Measurements from ENCODE around the gene EPN2. TPM values are rescaled to one million over a fixed set of nuclear protein-coding genes. Genes with fewer than 3 reads are reported as not detected.

The EPN2 gene
- total and polyA plus RNA-seq, 2 donors (not counting 1 experiment from before 2014, with no cell fraction given) = 23.8 to 36.0 TPM

DNA sequence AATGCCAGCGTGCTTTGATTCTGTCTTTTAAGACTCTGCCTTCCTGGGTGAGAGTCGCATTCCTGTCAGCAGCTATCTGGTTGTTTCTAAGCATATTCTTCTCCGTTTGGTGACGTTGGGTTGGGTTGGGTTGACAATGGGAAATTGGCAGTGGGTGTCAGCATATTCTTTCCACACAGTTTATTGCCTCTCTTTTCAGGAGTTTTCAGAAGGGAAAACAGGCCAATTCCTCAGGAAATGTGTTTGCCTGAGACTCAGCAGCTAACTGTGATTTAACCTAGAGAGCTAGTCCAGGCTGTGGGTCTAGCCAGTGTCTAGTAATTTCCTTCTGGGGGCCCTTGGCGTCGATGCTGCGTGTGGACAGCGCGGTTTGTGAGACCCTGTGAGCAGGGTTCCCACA, 21.2 kb downstream of the EPN2 start:
- no peak overlapping the region for H3K9ac ChIP-seq (ENCODE audit: insufficient read depth, low read length)
- H2AFZ ChIP-seq (ENCODE audit: low read length) = no peak overlapping the region
- TF ChIP-seq, protein P1, sequence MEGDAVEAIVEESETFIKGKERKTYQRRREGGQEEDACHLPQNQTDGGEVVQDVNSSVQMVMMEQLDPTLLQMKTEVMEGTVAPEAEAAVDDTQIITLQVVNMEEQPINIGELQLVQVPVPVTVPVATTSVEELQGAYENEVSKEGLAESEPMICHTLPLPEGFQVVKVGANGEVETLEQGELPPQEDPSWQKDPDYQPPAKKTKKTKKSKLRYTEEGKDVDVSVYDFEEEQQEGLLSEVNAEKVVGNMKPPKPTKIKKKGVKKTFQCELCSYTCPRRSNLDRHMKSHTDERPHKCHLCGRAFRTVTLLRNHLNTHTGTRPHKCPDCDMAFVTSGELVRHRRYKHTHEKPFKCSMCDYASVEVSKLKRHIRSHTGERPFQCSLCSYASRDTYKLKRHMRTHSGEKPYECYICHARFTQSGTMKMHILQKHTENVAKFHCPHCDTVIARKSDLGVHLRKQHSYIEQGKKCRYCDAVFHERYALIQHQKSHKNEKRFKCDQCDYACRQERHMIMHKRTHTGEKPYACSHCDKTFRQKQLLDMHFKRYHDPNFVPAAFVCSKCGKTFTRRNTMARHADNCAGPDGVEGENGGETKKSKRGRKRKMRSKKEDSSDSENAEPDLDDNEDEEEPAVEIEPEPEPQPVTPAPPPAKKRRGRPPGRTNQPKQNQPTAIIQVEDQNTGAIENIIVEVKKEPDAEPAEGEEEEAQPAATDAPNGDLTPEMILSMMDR (conservative IDR thresholded peaks at IDR 0.05 in 1 of 2, IDR thresholded peaks at IDR 0.05 in 1 of 2; ENCODE audit: low read depth in 1 of 2, low read length in 2 of 2) = no peak
- no peak for TF ChIP-seq EZH2 (IDR thresholded peaks at IDR 0.05; ENCODE audit: low read length, missing control alignments)
- peaks cover 7% of the 10 kb centered on the region for H3K4me1 ChIP-seq (ENCODE audit: control insufficient read depth, extremely low read depth, insufficient read depth, low read length)
- H3K27me3 ChIP-seq (ENCODE audit: control insufficient read depth, insufficient read depth, low read length) = no peaks in the 10 kb centered on the region
- H3K4me3 ChIP-seq (replicated peaks in 1 of 4; ENCODE audit: control extremely low read depth in 1 of 4, insufficient read depth in 1 of 4, low read depth in 3 of 4, low read length in 4 of 4) = no peak overlapping the region
- H3K9me3 ChIP-seq (ENCODE audit: control insufficient read depth, insufficient read depth, low read depth, low read length) = no peaks in the 10 kb centered on the region
- no peak overlapping the region for H3K27ac ChIP-seq (ENCODE audit: insufficient read depth, low read length)
- no peak overlapping the region for H3K4me2 ChIP-seq (ENCODE audit: extremely low read depth, insufficient read depth, low read length)
- H3K36me3 ChIP-seq (ENCODE audit: control insufficient read depth, insufficient read depth, low read length) = no peaks in the 10 kb centered on the region
- H4K20me1 ChIP-seq (ENCODE audit: control insufficient read depth, extremely low read depth, insufficient read depth, low read length) = peaks cover 2% of the 10 kb centered on the region
- no peak for DNase-seq (ENCODE audit: low read depth in 2 of 2)
- peaks cover 57% of the 10 kb centered on the region for H3K79me2 ChIP-seq (ENCODE audit: control insufficient read depth, insufficient read depth, low read length)

DNA sequence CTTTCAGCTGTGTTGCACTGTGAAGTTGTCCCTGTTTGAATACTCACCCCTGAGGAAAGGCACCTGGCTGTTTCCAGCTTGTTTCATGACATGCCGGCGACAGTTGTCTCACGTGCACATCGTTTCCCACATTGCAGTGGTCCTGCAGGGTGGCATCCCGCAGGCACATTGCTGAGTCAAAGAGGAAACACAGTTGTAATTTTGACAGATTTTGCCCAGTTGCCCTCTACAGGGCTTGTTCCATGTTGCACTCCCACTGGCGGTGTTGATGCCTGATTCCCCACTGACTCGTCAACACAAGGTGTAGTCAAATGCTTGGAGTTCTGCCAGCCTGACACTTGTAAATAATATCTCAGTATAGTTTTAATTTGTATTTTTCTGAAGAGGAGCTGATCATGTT, 23.8 kb downstream of the EPN2 start:
- no peaks in the 10 kb centered on the region for H3K27me3 ChIP-seq (ENCODE audit: control insufficient read depth, insufficient read depth, low read length)
- peaks cover 21% of the 10 kb centered on the region for H3K4me1 ChIP-seq (ENCODE audit: control insufficient read depth, extremely low read depth, insufficient read depth, low read length)
- DNase-seq (ENCODE audit: low read depth in 2 of 2) = no peak
- no peak overlapping the region for H3K27ac ChIP-seq (ENCODE audit: insufficient read depth, low read length)
- H2AFZ ChIP-seq (ENCODE audit: low read length) = no peak overlapping the region
- peaks cover 56% of the 10 kb centered on the region for H3K79me2 ChIP-seq (ENCODE audit: control insufficient read depth, insufficient read depth, low read length)
- H4K20me1 ChIP-seq (ENCODE audit: control insufficient read depth, extremely low read depth, insufficient read depth, low read length) = peaks cover 2% of the 10 kb centered on the region
- no peak overlapping the region for H3K4me2 ChIP-seq (ENCODE audit: extremely low read depth, insufficient read depth, low read length)
- no peak for TF ChIP-seq EZH2 (IDR thresholded peaks at IDR 0.05; ENCODE audit: low read length, missing control alignments)
- TF ChIP-seq, protein P1 (conservative IDR thresholded peaks at IDR 0.05 in 1 of 2, IDR thresholded peaks at IDR 0.05 in 1 of 2; ENCODE audit: low read depth in 1 of 2, low read length in 2 of 2) = peak in 1 of 2 donors; percentile 6
- no peak overlapping the region for H3K4me3 ChIP-seq (replicated peaks in 1 of 4; ENCODE audit: control extremely low read depth in 1 of 4, insufficient read depth in 1 of 4, low read depth in 3 of 4, low read length in 4 of 4)
- H3K36me3 ChIP-seq (ENCODE audit: control insufficient read depth, insufficient read depth, low read length) = no peaks in the 10 kb centered on the region
- H3K9ac ChIP-seq (ENCODE audit: insufficient read depth, low read length) = no peak overlapping the region
- no peaks in the 10 kb centered on the region for H3K9me3 ChIP-seq (ENCODE audit: control insufficient read depth, insufficient read depth, low read depth, low read length)

DNA sequence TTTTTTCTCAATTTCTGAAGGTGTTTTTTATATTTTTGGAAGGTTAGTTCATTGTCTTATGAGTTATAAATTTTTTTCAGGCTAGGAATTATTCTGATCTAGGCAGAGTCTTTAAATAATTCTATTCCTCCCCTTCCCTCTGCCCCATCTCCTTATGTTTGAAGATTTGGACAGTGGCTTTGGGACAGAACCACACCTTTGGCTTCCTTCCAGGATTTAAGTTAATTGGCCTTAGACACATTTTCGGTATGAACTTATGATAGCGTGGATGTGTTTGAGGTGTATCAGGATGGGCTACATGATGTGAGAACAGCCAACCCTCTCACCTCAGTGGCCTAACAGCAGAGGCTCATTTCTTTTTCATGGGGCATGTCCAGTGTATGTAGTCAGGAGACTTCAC, 24.3 kb downstream of the EPN2 start:
- H3K27ac ChIP-seq (ENCODE audit: insufficient read depth, low read length) = no peak overlapping the region
- peaks cover 54% of the 10 kb centered on the region for H3K79me2 ChIP-seq (ENCODE audit: control insufficient read depth, insufficient read depth, low read length)
- no peaks in the 10 kb centered on the region for H3K27me3 ChIP-seq (ENCODE audit: control insufficient read depth, insufficient read depth, low read length)
- H4K20me1 ChIP-seq (ENCODE audit: control insufficient read depth, extremely low read depth, insufficient read depth, low read length) = peaks cover 2% of the 10 kb centered on the region
- no peaks in the 10 kb centered on the region for H3K36me3 ChIP-seq (ENCODE audit: control insufficient read depth, insufficient read depth, low read length)
- H3K4me1 ChIP-seq (ENCODE audit: control insufficient read depth, extremely low read depth, insufficient read depth, low read length) = peaks cover 21% of the 10 kb centered on the region
- no peak overlapping the region for H3K4me2 ChIP-seq (ENCODE audit: extremely low read depth, insufficient read depth, low read length)
- H3K9ac ChIP-seq (ENCODE audit: insufficient read depth, low read length) = no peak overlapping the region
- DNase-seq (ENCODE audit: low read depth in 2 of 2) = no peak
- H3K4me3 ChIP-seq (replicated peaks in 1 of 4; ENCODE audit: control extremely low read depth in 1 of 4, insufficient read depth in 1 of 4, low read depth in 3 of 4, low read length in 4 of 4) = no peak overlapping the region
- no peak for TF ChIP-seq EZH2 (IDR thresholded peaks at IDR 0.05; ENCODE audit: low read length, missing control alignments)
- TF ChIP-seq, protein P1 (conservative IDR thresholded peaks at IDR 0.05 in 1 of 2, IDR thresholded peaks at IDR 0.05 in 1 of 2; ENCODE audit: low read depth in 1 of 2, low read length in 2 of 2) = no peak
- no peaks in the 10 kb centered on the region for H3K9me3 ChIP-seq (ENCODE audit: control insufficient read depth, insufficient read depth, low read depth, low read length)
- no peak overlapping the region for H2AFZ ChIP-seq (ENCODE audit: low read length)
